ENCODE results near the gene CUX1.

DNA sequence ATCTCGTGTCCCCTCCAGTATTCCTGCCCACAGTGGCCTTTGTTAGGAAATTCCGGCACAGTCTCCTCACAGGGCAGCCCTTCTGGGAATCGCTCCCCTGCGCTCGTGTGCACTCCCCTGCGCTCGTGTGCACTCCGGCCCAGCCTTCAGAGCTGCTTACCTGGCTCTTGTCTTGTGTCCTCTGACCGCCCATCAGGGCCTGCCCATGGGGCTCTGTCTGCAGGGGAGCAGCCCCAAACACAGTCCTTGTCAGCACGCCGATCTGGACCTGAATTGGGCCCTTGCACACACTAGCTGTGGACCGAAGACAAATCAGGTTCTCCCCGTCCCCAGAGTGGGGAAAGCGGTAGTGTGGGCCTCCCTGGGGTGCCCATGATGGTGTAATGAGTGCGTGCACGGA is 179.4 kb downstream of the CUX1 start:
- TF ChIP-seq, protein P1, sequence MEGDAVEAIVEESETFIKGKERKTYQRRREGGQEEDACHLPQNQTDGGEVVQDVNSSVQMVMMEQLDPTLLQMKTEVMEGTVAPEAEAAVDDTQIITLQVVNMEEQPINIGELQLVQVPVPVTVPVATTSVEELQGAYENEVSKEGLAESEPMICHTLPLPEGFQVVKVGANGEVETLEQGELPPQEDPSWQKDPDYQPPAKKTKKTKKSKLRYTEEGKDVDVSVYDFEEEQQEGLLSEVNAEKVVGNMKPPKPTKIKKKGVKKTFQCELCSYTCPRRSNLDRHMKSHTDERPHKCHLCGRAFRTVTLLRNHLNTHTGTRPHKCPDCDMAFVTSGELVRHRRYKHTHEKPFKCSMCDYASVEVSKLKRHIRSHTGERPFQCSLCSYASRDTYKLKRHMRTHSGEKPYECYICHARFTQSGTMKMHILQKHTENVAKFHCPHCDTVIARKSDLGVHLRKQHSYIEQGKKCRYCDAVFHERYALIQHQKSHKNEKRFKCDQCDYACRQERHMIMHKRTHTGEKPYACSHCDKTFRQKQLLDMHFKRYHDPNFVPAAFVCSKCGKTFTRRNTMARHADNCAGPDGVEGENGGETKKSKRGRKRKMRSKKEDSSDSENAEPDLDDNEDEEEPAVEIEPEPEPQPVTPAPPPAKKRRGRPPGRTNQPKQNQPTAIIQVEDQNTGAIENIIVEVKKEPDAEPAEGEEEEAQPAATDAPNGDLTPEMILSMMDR (IDR thresholded peaks at IDR 0.05; ENCODE audit: insufficient read depth, low read depth, low read length), result no peak
- no peak for TF ChIP-seq EZH2 (IDR thresholded peaks at IDR 0.05; ENCODE audit: insufficient read depth, low read length)

Data from astrocyte (in vitro differentiated cells and primary cell).